GM19467 (cell line): ENCODE measurements around the gene DMXL1.

ENCODE experiments used
- ATAC-seq: cut with Tn5 transposase; IDR thresholded peaks from one replicate; pipeline ENCODE4 v1.9.1; 2021; ENCODE audit warnings: mild to moderate bottlenecking, moderate library complexity; ENCODE audit not compliant: unreplicated experiment

The DMXL1 gene

GRCh38 chr5:119268387-119269060 lies 197.6 kb downstream of the DMXL1 start:
- ATAC-seq = peak; percentile 86

GRCh38 chr5:119269061-119269944 lies 198.4 kb downstream of the DMXL1 start:
- ATAC-seq = peak; percentile 8

DNA sequence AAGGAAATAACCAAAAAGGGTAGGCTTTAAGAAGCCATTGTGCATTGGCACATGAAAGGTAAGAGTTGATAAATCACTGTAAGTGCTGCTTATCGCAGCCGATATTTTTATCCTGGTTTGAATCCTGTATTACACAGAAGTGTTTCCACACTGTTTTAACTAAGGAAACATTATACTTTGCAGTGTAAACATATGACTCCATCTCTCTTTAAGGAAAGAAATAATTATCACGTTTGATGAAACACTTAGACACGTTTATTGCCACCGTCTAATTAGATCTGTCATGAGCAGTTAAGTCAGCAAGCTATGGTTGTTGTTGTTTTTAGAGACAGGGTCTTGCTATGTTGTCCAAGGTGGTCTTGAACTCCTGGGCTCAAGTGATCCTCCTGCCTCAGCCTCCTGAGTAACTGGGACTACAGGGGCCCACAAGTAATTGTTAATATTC lies 199.3 kb downstream of the DMXL1 start:
- no peak for ATAC-seq

DNA sequence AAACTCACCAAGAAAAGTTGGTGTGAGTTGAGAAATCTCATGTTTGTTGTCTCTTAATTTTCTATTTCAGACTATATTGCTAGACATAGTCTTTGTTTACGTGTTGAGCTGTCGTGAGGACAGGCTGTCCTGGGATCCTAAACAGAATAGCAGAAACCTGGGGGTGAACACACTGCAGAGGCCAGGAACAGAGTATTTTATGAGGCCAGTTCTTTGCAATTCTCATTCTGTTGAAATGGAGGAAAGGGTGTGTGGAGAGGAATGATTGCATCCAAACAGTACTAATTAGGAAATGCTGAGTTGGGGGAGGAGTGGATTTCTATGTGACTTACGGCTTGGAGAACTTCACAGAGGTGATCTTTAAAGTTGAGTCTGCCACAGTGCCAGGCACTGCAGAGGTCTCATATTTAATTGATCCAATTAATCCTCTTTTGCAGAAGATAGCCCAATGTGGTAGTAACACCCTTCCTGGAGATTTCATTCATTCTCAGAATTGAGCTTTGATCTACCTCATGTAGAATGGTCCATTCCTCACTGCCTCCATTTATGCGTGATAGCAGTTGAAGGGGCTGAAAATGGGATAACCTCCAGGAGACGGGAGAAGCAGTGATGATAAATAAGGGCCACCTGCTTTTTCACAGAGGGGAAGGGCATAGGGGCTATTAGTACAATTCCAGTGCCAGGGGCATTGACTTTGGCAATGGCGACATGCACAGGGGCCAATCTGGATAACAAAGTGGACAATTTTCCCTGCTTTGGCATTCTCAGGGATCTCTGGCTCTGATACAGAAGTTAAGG lies 200.3 kb downstream of the DMXL1 start:
- no peak for ATAC-seq

DNA sequence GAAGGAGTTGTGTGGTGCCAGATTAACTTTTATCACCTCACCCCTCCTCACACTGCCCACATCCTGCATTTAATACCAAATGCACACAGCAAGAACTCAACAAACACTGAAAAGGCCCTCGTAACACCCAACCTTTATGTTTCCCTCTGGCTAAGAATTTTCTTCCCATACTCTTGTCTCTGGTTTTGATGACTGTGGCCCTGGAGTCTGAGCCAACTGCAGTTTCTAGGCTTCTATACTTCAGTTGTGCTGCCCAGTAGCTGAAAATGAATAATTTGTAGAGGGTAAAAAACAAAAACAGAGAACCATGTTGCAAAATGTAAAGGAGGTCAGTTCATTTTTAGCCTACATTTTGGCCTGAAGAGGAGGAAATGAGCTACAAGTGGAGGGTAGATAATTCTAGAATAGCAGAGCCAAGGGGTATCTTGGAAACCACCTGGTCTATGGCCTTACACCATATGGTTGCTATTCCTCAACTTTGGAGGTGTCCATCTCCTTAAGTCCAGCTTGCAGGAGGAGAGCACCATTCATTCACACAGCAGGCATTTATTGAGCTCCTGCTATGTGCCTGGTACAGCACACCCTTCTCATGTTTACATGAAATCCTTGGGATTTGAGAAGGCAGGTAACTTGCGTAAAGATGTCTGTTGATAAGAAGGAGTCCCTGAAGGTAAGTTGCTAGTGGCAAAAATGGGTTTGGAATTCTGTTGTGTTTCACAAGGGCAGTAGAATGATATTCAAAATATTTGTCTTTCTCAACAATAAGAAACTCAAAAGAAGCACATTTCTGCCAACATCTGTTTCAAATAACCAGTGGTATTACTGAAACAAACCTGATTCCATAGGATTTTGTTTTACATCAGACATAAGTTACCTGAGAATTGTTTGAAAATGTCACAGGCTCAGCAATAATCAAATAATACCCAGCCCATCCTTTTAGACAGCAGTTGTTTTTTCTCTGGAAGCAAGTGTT lies 201.2 kb downstream of the DMXL1 start:
- ATAC-seq = no peak

DNA sequence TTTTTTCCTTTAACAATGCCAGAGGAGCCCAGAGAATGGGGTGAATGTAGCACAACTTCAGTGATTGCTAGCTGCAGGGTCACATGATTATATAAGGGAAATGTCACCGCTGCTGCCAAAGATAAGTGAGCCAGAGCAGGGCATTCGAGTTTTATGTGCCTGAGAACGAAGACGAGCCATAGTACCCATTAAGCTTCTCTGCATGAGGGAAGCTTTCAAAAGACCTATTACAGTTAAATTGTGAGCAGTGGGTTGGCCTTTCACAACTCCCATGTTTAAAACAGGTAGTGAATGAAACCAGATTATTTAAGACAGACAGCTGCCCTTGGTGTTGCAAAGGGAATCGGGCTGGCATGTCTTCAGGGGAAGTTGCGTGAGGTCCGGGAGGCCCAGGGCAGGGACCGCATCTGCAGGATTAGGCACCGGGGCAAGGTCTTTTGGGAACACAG lies 202.5 kb downstream of the DMXL1 start:
- ATAC-seq = no peak

DNA sequence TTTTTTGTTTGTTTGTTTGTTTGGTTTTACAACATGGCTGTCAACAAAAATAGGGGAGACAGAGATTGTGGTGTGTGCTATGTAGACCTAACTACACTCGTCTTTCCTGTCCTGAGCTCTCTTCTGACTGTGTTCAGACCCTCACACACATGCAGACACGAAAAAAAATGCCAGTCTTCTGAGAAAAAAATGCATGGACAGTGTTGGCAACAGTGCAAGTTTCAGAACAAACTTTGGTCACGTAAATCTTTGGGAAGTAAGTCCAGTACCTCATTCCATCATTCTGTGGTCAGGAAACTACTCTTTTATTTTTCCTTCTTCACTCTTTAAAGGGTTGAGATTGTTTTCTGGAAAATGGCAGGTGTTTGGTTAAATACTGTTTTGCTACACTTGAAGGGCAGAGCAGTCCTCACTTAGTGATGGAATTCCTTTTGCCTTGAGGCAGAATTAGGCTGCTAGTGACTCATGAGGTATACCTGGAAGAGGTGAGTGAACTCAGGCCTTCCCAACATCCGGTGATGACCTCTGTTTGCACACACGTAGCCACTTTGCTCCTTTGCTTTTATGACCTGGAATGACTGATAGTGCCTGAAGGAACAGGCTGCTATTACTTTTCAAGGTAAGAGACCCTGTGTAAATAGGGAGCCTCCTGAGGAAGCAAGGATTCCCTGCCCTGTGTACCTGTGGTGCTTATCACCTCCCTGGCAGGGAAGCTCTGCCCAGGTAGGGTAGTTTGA lies 203.3 kb downstream of the DMXL1 start:
- no peak for ATAC-seq

GRCh38 chr5:119274767-119275130 lies 203.9 kb downstream of the DMXL1 start:
- no peak for ATAC-seq

- peak; percentile 1 for ATAC-seq
Observed at GRCh38 chr5:119275146-119275545, 204.3 kb downstream of the DMXL1 start.

DNA sequence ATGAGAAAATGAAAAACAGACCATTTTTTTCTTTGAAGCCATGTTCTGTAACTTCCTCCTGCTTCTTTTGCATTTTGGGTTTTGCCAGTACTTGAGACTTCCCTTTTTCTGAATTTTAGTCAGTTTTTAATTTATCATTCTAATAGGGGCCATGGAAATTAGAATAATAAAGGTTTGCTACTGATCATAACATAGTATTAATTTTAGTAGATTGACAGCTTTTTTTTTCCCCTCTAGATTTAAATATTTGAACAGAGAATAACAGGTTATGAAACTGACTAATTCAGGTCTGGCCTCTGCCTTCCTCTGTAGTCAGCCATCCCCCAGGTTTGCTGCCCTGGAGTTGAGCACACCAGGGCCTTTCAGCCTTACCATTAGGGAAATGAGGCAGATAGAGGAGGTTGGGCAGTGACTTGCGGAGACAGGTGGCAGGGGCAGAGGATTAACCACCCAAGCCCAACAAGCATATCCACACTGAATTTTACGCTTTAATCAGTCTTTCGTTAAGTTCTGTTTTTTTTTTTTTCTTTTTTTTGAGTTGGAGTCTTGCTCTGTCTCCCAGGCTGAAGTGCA lies 204.8 kb downstream of the DMXL1 start:
- ATAC-seq = peak; percentile 81

GRCh38 chr5:119276978-119277377 lies 206.1 kb downstream of the DMXL1 start:
- ATAC-seq = no peak

DNA sequence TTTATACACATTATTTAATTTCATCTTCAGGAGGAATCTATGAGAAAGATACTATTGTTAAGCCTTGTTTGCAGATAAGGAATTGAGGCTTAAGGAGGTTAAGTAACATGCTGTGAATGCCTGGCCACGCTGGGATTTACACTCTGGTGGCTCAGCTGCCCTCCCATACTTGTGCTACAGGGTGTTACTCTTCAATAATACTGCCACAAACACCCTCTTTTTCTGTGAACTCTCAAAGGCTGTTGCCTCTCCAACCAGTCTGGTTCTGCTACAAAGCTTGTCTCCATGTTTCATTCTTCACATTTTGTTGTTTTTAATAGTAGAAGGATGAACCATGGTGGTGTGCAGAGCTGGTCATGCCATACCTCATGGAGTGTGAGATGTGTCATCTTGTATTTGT lies 208.2 kb downstream of the DMXL1 start:
- no peak for ATAC-seq

DNA sequence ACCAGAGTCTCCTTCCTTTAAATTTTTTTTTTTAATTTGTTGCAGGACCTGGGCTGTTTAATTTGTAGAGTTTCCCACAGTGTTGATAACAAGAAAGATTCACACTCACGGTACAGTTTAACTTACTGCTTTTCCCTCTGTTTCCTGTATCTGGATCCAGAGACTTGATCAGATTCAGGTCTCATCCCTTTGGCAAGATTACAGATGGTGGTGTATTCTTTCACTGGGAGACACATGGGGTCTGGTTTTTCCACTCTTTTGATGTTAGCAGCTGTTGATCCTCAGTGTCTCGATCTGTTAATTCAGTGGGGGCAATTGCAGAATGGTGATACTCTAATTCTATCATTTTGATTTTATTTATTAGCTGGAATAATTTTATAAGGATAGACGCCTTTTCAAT lies 209.5 kb downstream of the DMXL1 start:
- no peak for ATAC-seq

DNA sequence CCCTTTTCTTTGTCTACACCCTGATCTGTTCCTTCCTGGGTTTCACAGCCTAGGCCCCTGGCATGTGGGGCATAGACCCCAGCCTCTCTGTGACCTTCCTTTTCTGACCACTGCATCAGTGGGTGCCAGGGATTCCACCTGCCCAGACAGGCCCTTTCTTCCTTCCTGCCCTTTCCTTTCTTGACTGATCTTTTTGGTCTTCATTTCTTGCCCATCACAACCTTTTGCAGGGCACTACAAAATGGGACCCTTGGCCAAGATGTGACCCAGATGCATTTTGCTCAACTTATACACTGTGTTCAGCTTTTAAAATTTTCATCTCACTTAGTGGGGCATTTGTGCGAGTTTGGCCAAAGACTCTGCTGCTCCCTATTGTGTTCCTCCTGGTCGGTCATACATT lies 211.7 kb downstream of the DMXL1 start:
- no peak for ATAC-seq

GRCh38 chr5:119284031-119284430 lies 213.1 kb downstream of the DMXL1 start:
- no peak for ATAC-seq

DNA sequence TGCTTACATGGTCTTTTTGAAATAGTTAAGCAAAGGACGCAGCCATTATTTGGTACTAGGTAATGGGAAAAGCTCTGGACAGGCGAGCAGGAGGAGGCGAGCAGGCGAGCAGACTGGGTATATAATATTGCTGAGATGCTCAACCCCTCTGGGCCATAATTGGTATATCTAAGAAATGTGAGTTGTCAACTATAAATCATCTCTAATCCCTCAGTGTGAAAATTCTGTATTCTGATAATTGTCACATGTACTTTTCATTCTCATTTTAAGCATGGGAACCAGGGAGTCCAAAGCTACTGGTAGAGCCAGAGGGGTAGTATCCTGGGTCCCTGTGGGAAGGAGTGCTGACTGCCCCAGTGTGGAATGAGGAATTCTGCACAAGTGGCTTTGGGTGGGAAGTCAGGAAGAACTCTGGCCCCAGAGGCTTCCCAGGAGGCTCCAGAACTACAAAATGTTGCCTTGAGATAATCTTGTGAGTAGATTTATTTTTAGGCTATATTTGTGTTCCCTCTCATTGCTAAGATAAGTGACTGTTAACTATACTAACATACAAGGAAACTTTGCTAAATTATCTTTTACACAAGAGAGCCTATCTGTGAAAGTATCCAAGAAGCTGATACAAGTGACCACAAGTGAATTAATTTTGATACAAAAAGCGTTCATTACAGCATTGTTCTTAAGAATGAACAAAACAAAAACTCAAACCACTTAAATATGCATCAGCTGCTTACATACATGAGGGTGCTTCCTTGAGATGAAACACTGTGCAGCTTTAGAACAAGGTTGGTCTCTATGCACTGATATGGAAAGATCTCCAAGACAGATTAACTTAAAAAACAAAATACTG lies 214.4 kb downstream of the DMXL1 start:
- no peak for ATAC-seq

DNA sequence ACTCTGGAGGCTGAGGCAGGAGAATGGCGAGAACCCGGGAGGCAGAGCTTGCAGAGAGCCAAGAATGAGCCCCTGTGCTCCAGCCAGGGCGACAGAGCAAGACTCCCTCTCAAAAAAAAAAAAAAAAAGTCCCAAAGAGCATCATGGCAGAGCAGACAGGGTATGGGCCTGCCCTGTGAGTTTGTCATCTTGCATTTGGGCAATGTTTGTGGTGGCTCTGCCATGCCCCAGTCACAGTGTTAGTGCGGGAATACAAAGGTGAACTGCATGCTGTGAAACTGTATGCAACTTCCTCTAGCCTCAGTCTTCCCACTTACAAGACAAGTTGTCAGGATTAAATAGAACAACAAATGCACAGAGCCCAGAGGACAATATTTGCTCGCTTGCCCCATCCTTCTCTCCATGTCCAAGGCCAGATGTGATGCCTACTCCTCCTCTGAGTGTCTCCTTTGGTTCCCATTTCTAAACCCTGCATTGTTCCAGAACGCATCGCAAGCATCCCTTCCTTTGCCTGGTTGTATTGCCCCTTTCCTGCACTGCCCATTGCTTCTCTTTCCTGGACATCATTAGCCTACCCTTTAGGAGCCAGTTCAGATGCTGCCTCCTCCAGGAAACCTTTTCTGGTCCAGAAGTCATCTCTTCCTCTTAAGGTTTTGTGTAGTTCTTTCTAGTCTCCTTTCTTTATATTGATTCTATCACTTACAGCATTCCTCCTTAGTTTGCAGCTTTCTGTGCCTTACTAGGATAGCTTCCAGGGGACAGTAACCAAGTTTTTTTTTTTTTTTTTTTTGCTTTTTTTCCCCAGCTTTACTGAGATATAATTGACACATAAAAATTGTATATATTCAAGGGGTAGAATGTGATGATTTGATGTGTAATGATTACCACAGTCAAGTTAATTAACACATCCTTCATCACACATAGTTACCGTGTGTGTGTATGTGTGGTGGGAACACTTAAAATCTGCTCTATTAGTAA lies 215.9 kb downstream of the DMXL1 start:
- ATAC-seq = no peak
